DMS53 treated with DMSO at 0.1 percent for 48 hours (cell line): Measurements from ENCODE around the gene SLC7A10.
"Not testable (repeated sequence)": the region's sequence is repeated elsewhere in the genome, so short reads cannot be mapped to it uniquely, and the experiment has no call there.

ENCODE experiments used
- DNase-seq: peaks from one replicate; lab custom pipeline; 2025; ENCODE audit not compliant: unreplicated experiment; lab: John Stamatoyannopoulos, UW

Gene SLC7A10

GRCh38 chr19:33239223-33239975 lies 13.7 kb upstream of the SLC7A10 start:
- no peak for DNase-seq

GRCh38 chr19:33238481-33239149 lies 13.0 kb upstream of the SLC7A10 start:
- DNase-seq = no peak

GRCh38 chr19:33236696-33237390 lies 11.2 kb upstream of the SLC7A10 start:
- DNase-seq = no peak

GRCh38 chr19:33235996-33236350 lies 10.3 kb upstream of the SLC7A10 start:
- DNase-seq = no peak

GRCh38 chr19:33235269-33235995 lies 9.8 kb upstream of the SLC7A10 start:
- DNase-seq = peak; percentile 66

- no peak for DNase-seq
These were observed 9.1 kb upstream of the SLC7A10 start for GRCh38 chr19:33234736-33235135.

- DNase-seq = no peak
These were observed 8.4 kb upstream of the SLC7A10 start for GRCh38 chr19:33234092-33234491.

GRCh38 chr19:33233056-33233873 lies 7.6 kb upstream of the SLC7A10 start:
- DNase-seq = no peak

GRCh38 chr19:33232656-33233055 lies 7.0 kb upstream of the SLC7A10 start:
- DNase-seq = no peak

GRCh38 chr19:33231511-33231910 lies 5.9 kb upstream of the SLC7A10 start:
- DNase-seq = no peak

GRCh38 chr19:33229962-33230361 lies 4.3 kb upstream of the SLC7A10 start:
- no peak for DNase-seq

- no peak for DNase-seq
These were observed 2.4 kb upstream of the SLC7A10 start for GRCh38 chr19:33227870-33228599.

GRCh38 chr19:33227242-33227650 lies 1.6 kb upstream of the SLC7A10 start:
- DNase-seq = no peak

GRCh38 chr19:33226550-33227241 lies 1.0 kb upstream of the SLC7A10 start:
- peak; percentile 8 for DNase-seq

- no peak for DNase-seq
These were observed 774 bp downstream of the SLC7A10 start for GRCh38 chr19:33224694-33225457.

GRCh38 chr19:33222255-33222654 lies 3.4 kb downstream of the SLC7A10 start:
- DNase-seq = not testable (repeated sequence)

GRCh38 chr19:33221638-33222037 lies 4.0 kb downstream of the SLC7A10 start:
- DNase-seq = no peak

GRCh38 chr19:33220735-33221134 lies 4.9 kb downstream of the SLC7A10 start:
- DNase-seq = no peak

- DNase-seq = no peak
These were observed 5.5 kb downstream of the SLC7A10 start for GRCh38 chr19:33220115-33220514.
